Small intestine (tissue), 7 donors: Measurements from ENCODE around the gene FRZB. TPM values are rescaled to one million over a fixed set of nuclear protein-coding genes. Genes with fewer than 3 reads are reported as not detected.

Source experiments
- DNase-seq, 2 donors: peaks; one replicate each; pipeline versions ENCODE4 v3.0.0 to v3.0.0-alpha.2; 2013
- FAIRE-seq: peaks from 2 replicates; lab custom pipeline; 2012; peaks lifted over from hg19 to GRCh38; lab: Jason Lieb, UNC
- H3K27ac ChIP-seq, 3 donors: one replicate each; pipeline ENCODE4 v1.5.1; 2013; ENCODE audit warnings: low read length in 2 of 3, mild to moderate bottlenecking in 2 of 3, control low read depth in 1 of 3, inconsistent platforms in 1 of 3, low read depth in 1 of 3, moderate library complexity in 1 of 3
- H3K27me3 ChIP-seq, 3 donors: one replicate each; pipeline ENCODE4 v1.6.1; 2013; ENCODE audit warnings: low read length in 3 of 3, inconsistent platforms in 1 of 3; ENCODE audit not compliant: control insufficient read depth in 3 of 3, insufficient read depth in 3 of 3
- H3K36me3 ChIP-seq, 3 donors: one replicate each; pipeline ENCODE4 v1.6.1; 2013; ENCODE audit warnings: low read length in 3 of 3, inconsistent platforms in 1 of 3, low read depth in 1 of 3, mild to moderate bottlenecking in 1 of 3, moderate library complexity in 1 of 3; ENCODE audit not compliant: control insufficient read depth in 3 of 3, insufficient read depth in 2 of 3
- H3K4me1 ChIP-seq, 3 donors: one replicate each; pipeline ENCODE4 v1.6.1; 2013; ENCODE audit warnings: low read length in 2 of 3, inconsistent platforms in 1 of 3, low read depth in 1 of 3, mild to moderate bottlenecking in 1 of 3, moderate library complexity in 1 of 3; ENCODE audit not compliant: control insufficient read depth in 3 of 3, insufficient read depth in 2 of 3
- H3K4me3 ChIP-seq, 3 donors: one replicate each; pipeline ENCODE4 v1.5.1; 2013; ENCODE audit warnings: low read length in 3 of 3, control low read depth in 1 of 3, inconsistent platforms in 1 of 3, low read depth in 1 of 3, mild to moderate bottlenecking in 1 of 3, moderate library complexity in 1 of 3
- H3K9me3 ChIP-seq, 2 donors: one replicate each; pipeline ENCODE4 v1.6.1; 2013; ENCODE audit warnings: low read depth in 1 of 2, low read length in 1 of 2; ENCODE audit not compliant: control insufficient read depth in 2 of 2, insufficient read depth in 1 of 2
- WGBS, 3 donors: extraction: QIAGEN DNeasy Blood & Tissue Kit; methylation state at CpG; one replicate each; pipeline ENCODE4 v1.1.7; 2013; 5-methylcytosine and 5-hydroxymethylcytosine counted together
- polyA plus RNA-seq, 4 donors: library from polyadenylated mRNA; stranded (reverse) in 3 of 4; unstranded in 1 of 4; fragments of 200-250 nt in 3 of 4; fragments of 120-200 nt in 1 of 4; gene quantifications; one replicate each; pipeline versions ENCODE4 v1.2.1 to v1.2.3, GENCODE V29; 2013
- donor health status: healthy with polysubstance abuse.
- donor health status: control.
- donor health status: control.
- donor health status: Bipolar disorder and iron deficiency.
- donor health status: healthy.

Gene FRZB
- polyA plus RNA-seq, 4 donors = 1.9 to 39.1 (median 3.8) TPM

- H3K4me1 ChIP-seq = peaks cover 0 to 2% (median 0%) of the 10 kb centered on the region in 3 donors
- FAIRE-seq (no peak), DNase-seq (peak in 1 of 2 donors; percentile 46)
- H3K9me3 ChIP-seq = no peaks in the 10 kb centered on the region
- H3K4me3 ChIP-seq = no peak overlapping the region
- no peak overlapping the region for H3K27ac ChIP-seq
- WGBS, 3 donors = 94 to 97% (median 96%) methylated on average over 1 of the region's 1 CpG
- peaks cover 3 to 20% (median 5%) of the 10 kb centered on the region in 3 donors for H3K36me3 ChIP-seq
- no peaks in the 10 kb centered on the region for H3K27me3 ChIP-seq
These were observed 44.5 kb upstream of the FRZB start for GRCh38 chr2:182910965-182911364.

- Histone ChIP-seq H3K4me1 (no peaks in the 10 kb centered on the region), H3K9me3 (no peaks in the 10 kb centered on the region), H3K36me3 (peaks cover 0 to 12% (median 0%) of the 10 kb centered on the region in 3 donors), H3K27ac (no peak overlapping the region), H3K27me3 (no peaks in the 10 kb centered on the region), H3K4me3 (no peak overlapping the region)
- no peak for FAIRE-seq
- no peak for DNase-seq
- 82 to 87% (median 86%) methylated on average over 7 of the region's 7 CpGs for WGBS, 3 donors
These were observed 40.8 kb upstream of the FRZB start for GRCh38 chr2:182907081-182907830.

GRCh38 chr2:182906454-182906853 lies 40.0 kb upstream of the FRZB start:
- Histone ChIP-seq H3K36me3 (peaks cover 0 to 14% (median 0%) of the 10 kb centered on the region in 3 donors), H3K27ac (no peak overlapping the region), H3K4me3 (no peak overlapping the region), H3K27me3 (no peaks in the 10 kb centered on the region), H3K9me3 (no peaks in the 10 kb centered on the region), H3K4me1 (no peaks in the 10 kb centered on the region)
- FAIRE-seq (no peak), DNase-seq (no peak)

- no peak for FAIRE-seq
These were observed 38.4 kb upstream of the FRZB start for GRCh38 chr2:182904844-182905243.

GRCh38 chr2:182903566-182903965 lies 37.1 kb upstream of the FRZB start:
- 83 to 99% (median 90%) methylated on average over 2 of the region's 2 CpGs for WGBS, 3 donors
- Histone ChIP-seq H3K4me1 (no peaks in the 10 kb centered on the region), H3K27ac (no peak overlapping the region), H3K4me3 (no peak overlapping the region), H3K9me3 (no peaks in the 10 kb centered on the region), H3K27me3 (no peaks in the 10 kb centered on the region), H3K36me3 (peaks cover 0 to 11% (median 0%) of the 10 kb centered on the region in 3 donors)
- DNase-seq (no peak), FAIRE-seq (no peak)

More at GRCh38 chr2:182904844-182905243, 38.4 kb upstream of the FRZB start:
- no peak overlapping the region for H3K4me3 ChIP-seq
- H3K27ac ChIP-seq = no peak overlapping the region
- 31 to 63% (median 62%) methylated on average over 1 of the region's 1 CpG for WGBS, 3 donors
- no peaks in the 10 kb centered on the region for H3K27me3 ChIP-seq
- peak; percentile 25 to 36 for DNase-seq
- no peaks in the 10 kb centered on the region for H3K4me1 ChIP-seq
- no peaks in the 10 kb centered on the region for H3K9me3 ChIP-seq
- peaks cover 0 to 11% (median 0%) of the 10 kb centered on the region in 3 donors for H3K36me3 ChIP-seq

- H3K4me1 ChIP-seq = no peaks in the 10 kb centered on the region
- 94 to 98% (median 95%) methylated on average over 6 of the region's 6 CpGs for WGBS, 3 donors
- no peaks in the 10 kb centered on the region for H3K27me3 ChIP-seq
- no peaks in the 10 kb centered on the region for H3K9me3 ChIP-seq
- no peak overlapping the region for H3K27ac ChIP-seq
- FAIRE-seq (no peak), DNase-seq (no peak)
- no peak overlapping the region for H3K4me3 ChIP-seq
- H3K36me3 ChIP-seq = peaks cover 0 to 2% (median 0%) of the 10 kb centered on the region in 3 donors
These were observed 35.3 kb upstream of the FRZB start for GRCh38 chr2:182901748-182902147.

GRCh38 chr2:182898718-182899117 lies 32.3 kb upstream of the FRZB start:
- Histone ChIP-seq H3K27ac (no peak overlapping the region), H3K9me3 (peaks cover 0 to 5% of the 10 kb centered on the region in 2 donors), H3K36me3 (peaks cover 0 to 2% (median 0%) of the 10 kb centered on the region in 3 donors), H3K4me3 (no peak overlapping the region), H3K27me3 (no peaks in the 10 kb centered on the region), H3K4me1 (no peaks in the 10 kb centered on the region)
- FAIRE-seq = no peak
- WGBS, 3 donors = 54 to 79% (median 74%) methylated on average over 1 of the region's 1 CpG
- DNase-seq = no peak

- H3K4me1 ChIP-seq = no peaks in the 10 kb centered on the region
- FAIRE-seq (no peak), DNase-seq (no peak)
- no peak overlapping the region for H3K4me3 ChIP-seq
- no peak overlapping the region for H3K27ac ChIP-seq
- peaks cover 0 to 2% (median 0%) of the 10 kb centered on the region in 3 donors for H3K36me3 ChIP-seq
- H3K27me3 ChIP-seq = no peaks in the 10 kb centered on the region
- H3K9me3 ChIP-seq = peaks cover 0 to 10% of the 10 kb centered on the region in 2 donors
- 71 to 87% (median 86%) methylated on average over 1 of the region's 1 CpG for WGBS, 3 donors
These were observed 30.7 kb upstream of the FRZB start for GRCh38 chr2:182897137-182897536.
